GM12864 (cell line): Measurements from ENCODE around the gene PLA2G5.

Experiments
- DNase-seq: peaks from one replicate; pipeline ENCODE4 v3.0.0-alpha.2; 2011; ENCODE audit warnings: low read depth
- H3K4me3 ChIP-seq: 2 replicates; pipeline ENCODE4 v1.5.1; 2011; ENCODE audit warnings: mild to moderate bottlenecking, low read depth, low read length, control low read depth
- CTCF ChIP-seq: IDR thresholded peaks from 2 replicates; pipeline ENCODE4 v1.5.1; 2011; ENCODE audit warnings: low read depth, mild to moderate bottlenecking, moderate library complexity, low read length, control low read depth, inconsistent platforms; ENCODE audit errors: missing control alignments

PLA2G5 gene

DNA sequence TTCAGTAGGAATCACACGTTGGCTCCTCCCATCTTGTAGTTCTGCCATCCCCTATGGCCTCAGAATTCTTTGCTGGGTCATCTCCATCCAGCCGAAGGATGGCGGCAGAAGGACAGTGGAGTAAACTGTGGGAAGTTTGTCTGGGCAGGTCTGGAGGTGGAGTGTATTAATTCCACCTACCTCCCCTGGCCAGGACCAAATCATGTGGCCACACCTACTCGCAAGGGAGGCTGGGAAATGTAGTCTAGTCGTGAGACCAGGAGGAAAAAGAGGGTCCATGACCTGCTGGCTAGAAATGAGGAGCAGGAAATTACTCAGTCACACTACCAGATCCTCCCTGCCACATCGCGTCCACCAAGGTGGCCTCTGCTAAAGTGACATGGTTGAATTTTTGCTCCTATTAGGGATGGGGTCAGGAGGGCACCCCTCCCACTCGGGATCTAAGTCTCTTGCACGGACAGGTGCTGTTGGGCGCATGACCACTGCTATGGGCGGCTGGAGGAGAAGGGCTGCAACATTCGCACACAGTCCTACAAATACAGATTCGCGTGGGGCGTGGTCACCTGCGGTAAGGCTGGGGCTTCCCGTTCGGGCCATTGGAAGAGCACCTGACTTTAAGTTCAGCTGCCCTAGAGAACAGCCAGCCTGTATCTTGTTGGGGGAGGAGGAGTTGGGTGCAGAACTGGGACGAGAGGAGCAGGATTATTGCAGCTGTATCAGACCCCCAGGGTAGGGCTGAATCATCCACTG lies 19.5 kb downstream of the PLA2G5 start:
- no peak overlapping the region for H3K4me3 ChIP-seq
- no peak for TF ChIP-seq CTCF
- no peak for DNase-seq

DNA sequence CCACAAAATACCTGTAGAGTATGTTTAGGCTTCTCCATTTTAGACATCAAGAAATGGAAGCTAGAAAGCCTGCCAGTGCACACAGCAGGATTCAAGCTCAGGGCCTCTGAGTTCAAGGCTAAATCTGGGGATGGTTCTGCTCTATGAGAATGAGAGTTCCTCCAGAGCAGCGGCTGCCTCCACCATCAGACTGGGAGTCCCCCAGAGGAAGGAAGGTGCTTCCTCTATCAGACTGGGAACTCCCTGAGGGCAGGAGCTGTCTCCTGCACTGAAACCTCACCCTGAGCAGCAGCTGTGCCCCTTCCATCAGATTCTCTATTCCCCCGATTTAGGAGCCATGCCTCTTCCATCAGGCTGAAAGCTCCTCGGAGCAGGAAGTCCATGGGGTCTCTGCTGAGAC lies 20.1 kb downstream of the PLA2G5 start:
- DNase-seq = no peak
- H3K4me3 ChIP-seq = no peak overlapping the region
- no peak for TF ChIP-seq CTCF

DNA sequence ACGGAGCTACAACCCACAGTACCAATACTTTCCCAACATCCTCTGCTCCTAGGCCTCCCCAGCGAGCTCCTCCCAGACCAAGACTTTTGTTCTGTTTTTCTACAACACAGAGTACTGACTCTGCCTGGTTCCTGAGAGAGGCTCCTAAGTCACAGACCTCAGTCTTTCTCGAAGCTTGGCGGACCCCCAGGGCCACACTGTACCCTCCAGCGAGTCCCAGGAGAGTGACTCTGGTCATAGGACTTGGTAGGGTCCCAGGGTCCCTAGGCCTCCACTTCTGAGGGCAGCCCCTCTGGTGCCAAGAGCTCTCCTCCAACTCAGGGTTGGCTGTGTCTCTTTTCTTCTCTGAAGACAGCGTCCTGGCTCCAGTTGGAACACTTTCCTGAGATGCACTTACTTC lies 20.6 kb downstream of the PLA2G5 start:
- DNase-seq = no peak
- no peak overlapping the region for H3K4me3 ChIP-seq
- TF ChIP-seq CTCF = no peak

- DNase-seq = no peak
- H3K4me3 ChIP-seq = no peak overlapping the region
- TF ChIP-seq CTCF = no peak
Measured at GRCh38 chr1:20093303-20093702, 23.3 kb downstream of the PLA2G5 start.

DNA sequence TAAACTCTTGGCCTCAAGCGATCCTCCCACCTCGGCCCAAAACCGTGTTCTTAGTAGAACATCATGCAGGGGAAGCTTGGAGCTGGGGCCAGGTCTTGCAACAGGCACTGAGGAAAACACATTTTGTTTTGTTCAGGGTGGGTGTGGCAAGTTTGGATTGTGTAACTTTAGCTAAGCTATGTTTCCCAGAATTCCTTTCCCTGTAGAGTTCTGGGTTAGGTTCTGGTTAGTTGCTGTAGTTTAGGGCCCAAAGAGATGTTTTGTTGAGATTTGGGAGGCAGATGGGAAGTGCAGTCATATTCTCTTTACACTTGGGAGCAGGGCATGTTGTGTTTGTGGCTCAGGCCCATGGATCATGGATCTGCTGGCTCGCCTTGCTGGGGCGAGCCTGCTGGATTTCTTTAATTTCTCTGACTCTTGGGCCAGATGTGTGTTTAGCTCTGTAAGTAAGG lies 24.0 kb downstream of the PLA2G5 start:
- DNase-seq = no peak
- H3K4me3 ChIP-seq = no peak overlapping the region
- TF ChIP-seq CTCF = no peak

DNA sequence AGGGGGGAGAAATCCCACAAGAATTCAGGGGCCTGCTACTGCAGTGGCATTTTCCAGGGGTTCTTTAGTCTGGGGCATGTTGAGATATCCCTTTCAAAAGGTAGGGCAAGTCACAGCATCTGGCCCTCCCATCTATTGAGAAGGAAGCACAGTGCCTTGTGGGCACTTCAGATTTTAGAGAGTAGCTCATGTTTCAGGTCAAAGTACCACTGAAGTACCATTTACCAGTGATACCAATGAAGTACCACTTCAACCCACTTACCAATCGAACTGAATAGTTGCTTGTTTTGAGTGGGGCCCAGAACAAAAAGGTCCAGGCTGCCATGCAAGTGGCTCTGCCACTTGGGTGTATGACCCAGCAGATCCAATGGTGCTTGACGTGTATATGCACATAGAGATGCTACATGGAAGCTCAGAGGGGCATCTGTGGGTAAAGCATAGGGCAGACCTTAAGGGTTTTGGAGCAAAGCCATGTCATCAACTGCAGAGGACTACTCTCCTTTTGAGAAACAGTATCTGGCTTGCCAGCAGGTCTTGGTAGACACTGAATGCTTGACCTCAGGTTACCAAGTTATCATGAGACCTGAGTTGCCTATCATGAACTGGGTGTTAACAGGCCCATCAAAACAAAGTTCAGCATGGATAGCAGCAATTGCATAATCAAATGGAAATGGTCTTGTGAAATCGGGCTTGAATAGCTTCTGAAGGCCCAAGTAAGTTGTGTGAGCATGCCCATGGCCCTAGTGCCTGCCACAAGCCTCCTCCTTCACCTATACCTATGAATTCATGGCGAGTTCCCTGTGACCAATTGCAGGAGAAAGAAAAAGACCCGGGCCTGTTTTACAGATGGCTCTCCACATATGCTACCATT lies 25.8 kb downstream of the PLA2G5 start:
- DNase-seq = no peak
- no peak for TF ChIP-seq CTCF
- H3K4me3 ChIP-seq = no peak overlapping the region
